HG02938 (cell line): Measurements from ENCODE around the gene ACBD6.
"Not testable (repeated sequence)": the region's sequence is repeated elsewhere in the genome, so short reads cannot be mapped to it uniquely, and the experiment has no call there.

Source experiments
- ATAC-seq: cut with Tn5 transposase; IDR thresholded peaks from one replicate; pipeline ENCODE4 v1.9.1; 2021; ENCODE audit warnings: mild to moderate bottlenecking, moderate library complexity; ENCODE audit not compliant: unreplicated experiment

ACBD6 gene

DNA sequence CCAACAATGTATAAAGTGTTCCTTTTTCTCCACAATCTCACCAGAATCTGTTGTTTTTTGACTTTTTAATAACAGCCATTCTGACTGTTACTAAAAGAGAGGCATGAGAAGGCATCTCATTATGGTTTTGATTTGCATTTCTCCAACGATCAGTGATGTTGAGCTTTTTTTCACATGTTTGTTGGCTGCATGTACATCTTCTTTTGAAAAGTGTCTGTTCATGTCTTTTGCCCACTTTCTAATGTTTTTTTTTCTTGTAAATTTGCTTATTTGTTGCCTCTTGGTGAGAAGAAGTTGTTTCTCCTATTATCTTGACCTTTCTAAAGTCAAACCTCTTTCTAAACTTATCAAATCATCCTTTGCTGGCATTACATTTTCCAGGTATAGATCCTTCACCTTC is 80.8 kb downstream of the ACBD6 start:
- ATAC-seq, result no peak

- not testable (repeated sequence) for ATAC-seq
These were observed 81.2 kb downstream of the ACBD6 start for GRCh38 chr1:180421145-180421544.

GRCh38 chr1:180415985-180416633 is 86.3 kb downstream of the ACBD6 start:
- ATAC-seq, result no peak

DNA sequence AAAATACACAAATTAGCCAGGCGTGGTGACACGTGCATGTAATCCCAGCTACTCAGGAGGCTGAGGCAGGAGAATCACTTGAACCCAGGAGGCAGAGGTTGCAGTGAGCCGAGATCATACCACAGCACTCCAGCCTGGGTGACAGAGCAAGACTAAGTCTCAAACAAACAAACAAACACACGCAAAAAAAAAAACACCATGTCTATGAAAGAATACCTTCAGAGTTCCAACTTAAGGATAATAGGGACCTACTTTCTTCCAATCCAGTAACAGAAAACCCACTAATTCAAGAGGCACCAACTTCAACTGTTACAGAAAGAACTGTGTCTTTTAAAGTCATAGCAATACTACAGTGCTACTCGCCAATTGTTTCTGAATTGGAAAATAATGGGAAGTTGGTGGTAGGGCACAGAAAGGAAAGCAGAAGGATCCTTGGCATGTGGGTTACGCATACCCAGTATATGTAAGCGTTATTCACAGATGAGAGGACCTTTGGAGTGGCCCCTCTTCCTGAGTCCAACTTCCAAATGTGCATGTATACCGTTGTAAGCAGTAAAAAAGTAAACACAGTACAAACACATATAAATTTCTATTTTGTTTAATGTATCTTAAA is 87.0 kb downstream of the ACBD6 start:
- no peak for ATAC-seq

DNA sequence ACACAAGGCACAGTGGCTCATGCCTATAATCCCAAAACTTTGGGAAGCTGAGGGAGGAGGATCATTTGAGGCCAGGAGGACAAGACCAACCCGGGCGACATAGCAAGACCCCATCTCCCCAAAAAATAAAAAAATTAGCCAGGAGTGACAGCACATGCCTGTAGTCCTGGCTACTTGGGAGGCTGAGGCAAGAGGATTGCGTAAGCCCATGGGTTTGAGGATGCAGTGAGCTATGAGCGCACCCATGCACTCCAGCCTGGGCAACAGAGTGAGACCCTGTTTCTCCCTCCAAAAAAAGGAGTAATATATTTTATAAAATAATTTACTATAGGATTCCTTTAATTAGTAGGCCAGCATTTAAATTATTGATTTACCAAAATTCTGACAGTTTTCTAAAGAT is 89.8 kb downstream of the ACBD6 start:
- ATAC-seq, result no peak

DNA sequence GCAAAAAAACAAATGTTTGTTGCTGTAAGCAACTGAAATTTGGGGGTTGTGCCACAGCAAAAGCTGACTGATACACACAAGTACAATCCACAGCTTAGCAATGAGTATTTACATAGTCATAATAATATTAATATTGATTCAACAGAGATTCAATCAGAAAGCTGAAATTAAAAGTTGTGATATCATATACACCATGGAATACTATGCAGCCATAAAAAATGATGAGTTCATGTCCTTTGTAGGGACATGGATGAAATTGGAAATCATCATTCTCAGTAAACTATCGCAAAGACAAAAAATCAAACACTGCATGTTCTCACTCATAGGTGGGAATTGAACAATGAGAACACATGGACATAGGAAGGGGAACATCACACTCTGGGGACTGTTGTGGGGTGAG is 94.2 kb downstream of the ACBD6 start:
- not testable (repeated sequence) for ATAC-seq

DNA sequence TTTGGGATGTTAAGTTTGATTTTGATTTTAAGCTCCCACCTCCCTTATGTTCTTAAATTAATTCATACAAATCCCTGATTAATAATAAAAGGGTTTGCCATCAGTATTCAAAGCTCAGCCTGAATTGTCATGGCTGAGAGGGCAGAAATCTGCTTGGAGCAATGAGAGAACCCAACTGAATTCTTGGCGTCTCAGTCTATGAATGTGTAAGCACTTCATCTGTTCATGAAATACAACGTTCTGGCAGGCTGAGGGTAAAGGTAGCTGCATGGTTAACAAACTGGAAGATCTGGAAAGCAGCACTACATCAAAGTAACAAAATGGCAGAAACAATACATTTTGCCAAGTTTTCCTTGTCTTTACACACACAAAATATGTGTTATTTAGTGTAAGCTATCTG is 95.3 kb downstream of the ACBD6 start:
- ATAC-seq, result no peak

DNA sequence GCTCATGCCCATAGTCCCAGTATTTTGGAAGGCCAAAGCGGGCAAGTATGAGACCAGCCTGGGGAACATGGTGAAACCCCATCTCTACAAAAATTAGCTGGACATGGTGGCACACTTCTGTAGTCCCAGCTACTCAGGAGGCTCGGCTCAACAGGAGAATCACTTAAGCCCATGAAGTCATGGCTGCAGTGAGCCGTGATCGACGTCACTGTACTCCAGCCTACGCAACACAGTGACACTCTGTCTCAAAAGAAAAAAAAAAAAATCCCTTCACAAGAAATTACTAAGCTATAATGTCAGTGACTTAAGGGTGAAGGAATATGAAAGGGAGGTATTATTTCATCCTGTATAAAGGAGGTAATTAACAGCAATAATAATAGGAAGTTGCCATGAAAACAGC is 99.8 kb downstream of the ACBD6 start:
- no peak for ATAC-seq

DNA sequence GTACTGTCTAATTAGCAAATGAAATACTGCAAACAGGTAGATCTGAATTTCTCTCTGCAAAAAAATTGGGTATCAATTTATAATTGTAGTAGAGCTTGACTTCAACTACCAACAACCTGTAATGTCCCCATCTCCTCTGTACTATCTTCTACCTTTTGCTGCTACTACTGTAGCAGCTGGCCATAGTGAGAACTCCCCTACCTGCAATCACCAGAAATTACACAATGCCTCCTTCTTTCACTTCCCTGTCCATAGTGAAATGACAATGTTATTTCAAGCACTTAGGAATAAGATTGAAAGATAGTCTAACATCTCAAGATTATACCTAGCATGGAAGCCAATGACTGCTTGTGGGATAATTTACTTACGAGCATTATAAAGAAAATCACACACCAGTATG is 100.4 kb downstream of the ACBD6 start:
- no peak for ATAC-seq

DNA sequence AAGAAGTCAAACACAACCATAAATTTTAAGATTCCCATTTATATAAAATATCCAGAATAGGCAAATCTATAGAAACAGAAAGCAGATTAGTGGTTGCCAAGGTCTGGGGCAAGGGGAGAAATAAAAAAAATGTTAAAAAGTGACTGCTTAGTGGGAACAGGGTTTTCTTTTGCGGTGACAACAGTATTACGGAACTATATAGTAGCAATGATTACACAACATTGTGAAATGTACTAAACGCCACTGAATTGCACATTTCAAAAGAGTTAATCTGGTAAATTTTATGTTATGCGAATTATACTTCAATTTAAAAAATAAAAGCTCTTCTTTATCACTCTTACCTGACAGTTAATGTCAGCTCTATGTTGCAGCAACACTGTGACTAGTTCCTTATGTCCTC is 105.2 kb downstream of the ACBD6 start:
- no peak for ATAC-seq

DNA sequence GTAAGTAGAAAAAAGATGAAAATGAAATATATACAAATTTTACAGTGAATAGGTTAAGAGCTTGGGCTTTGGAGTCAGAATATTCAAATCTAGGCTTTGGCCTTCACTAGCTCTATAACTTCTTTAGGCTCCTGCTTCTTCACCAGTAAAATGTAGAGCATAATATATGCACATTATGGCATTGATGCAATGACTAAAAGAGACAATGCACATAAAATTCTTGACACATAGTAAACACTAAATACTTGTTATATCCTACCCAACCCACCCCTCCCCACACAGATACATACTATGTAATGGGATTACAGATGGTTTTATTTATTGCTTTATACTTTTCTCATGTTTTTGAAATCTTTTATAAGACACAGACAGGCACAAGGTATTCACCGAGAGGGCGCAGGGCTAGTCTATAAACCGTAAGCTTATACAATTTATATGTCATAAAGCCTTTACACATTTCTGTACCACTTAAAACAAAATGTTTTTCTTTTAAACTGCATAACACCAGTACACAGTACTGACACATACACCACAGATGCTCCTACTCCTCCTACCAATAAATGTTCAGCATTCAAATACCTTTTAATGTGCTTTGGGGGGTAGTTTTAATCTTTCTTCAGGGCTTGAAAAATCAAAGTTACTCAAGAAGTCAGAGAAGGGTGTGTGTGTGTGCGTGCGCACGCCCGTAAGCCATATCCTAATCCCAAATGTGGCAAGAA is 109.8 kb downstream of the ACBD6 start:
- no peak for ATAC-seq

GRCh38 chr1:180392020-180392419 is 110.4 kb downstream of the ACBD6 start:
- no peak for ATAC-seq

GRCh38 chr1:180387413-180387812 is 115.0 kb downstream of the ACBD6 start:
- ATAC-seq, result no peak

GRCh38 chr1:180386745-180387367 is 115.5 kb downstream of the ACBD6 start:
- no peak for ATAC-seq

DNA sequence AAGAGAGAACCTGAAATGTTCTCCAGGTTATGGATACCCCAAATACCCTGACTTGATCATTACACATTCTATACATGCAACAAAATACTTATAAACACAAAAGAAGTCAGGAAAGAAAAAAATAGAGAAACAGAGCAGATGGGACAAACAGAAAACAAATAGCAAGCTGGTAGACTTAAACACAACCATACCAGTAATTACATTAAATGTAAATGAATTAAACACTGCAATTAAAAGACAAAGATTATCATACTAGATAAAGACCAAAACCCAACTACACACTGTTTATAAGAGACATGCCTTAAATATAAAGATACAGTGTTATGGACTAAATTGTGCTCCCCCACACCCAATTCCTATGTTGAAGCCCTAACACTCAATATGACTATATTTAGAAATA is 117.2 kb downstream of the ACBD6 start:
- ATAC-seq, result no peak

DNA sequence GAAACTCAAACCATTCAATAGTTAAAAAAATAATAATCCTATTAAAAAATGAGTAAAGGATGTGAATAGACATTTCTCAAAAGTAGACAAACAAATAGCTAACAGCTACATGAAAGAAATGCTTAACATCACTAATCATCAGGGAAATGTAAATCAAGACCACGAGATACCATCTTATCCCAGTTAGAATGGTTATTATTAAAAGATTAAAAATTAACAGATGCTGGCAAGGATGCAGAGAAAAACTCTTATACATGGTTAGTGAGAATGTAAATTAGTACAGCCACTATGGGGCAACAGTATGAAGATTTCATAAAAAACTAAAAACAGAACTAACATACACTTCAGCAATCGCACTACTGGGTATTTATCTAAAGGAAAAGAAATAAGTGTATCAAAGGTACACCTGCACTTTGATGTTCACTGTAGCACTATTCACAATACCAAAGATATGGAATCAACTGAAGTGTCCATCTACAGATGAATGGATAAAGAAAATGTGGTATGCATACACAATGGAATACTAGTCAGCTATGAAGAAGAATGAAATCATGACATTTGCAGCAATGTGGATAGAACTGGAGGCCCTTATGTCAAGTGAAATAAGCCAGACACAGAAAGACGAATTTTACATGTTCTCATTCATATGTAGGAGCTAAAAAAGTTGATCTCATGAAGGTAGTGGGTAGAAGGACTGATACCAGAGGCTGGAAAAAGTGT is 117.9 kb downstream of the ACBD6 start:
- no peak for ATAC-seq

GRCh38 chr1:180382326-180383115 is 119.9 kb downstream of the ACBD6 start:
- ATAC-seq, result no peak

- ATAC-seq, result no peak
These were observed 121.2 kb downstream of the ACBD6 start for GRCh38 chr1:180381184-180381580.

DNA sequence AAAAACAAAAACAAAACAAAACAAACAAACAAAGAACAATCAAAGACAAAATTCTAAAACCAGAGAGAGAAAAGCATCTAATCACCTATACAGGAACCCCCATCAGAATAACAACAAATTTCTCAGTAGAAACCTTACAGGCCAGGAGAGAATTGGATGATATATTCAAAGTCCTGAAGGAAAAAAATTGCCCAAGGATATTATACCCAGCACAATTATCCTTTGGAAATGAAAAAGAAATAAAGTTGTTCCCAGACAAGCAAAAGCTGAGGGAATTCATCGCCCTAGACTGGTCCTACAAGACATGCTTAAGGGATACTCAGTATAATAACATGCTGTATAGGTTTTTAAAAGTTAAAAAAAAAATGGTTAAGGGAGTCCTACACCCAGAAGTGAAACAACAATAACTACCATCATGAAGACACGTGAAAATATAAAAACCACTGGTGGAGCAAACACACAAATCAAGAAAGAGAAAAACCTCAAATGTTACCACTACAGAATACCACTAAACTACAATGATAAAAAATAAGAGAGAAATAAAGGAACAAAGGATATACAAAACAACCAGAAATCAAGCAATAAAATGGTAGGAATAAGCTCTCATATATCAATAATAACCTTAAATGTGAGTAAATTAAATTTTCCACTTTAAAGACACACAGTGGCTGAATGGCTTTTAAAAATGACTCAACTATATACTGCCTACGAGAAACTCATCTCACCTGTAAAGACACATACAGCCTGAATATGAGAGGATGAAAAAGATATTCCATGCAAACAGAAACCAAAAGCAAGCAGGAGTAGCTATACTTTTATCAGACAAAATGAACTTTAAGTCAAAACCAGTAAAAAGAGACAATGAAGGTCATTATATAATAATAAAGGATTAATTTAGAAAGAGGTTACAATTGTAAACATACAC is 121.9 kb downstream of the ACBD6 start:
- ATAC-seq, result no peak
